WI38 (cell line): ENCODE data around the gene HCRT.

Source experiments
- H3K4me3 ChIP-seq: 2 replicates; pipeline ENCODE4 v1.5.1; 2011; ENCODE audit warnings: low read depth, mild to moderate bottlenecking, control low read depth, low read length
- CTCF ChIP-seq: IDR thresholded peaks from 2 replicates; pipeline ENCODE4 v1.5.1; 2012; ENCODE audit warnings: low read depth, mild to moderate bottlenecking, control low read depth, low read length

HCRT gene

GRCh38 chr17:42184713-42185620, at the start of gene HCRT:
Gene HCRT (minus strand): TSS chr17:42185452. CDS start chr17:42185365, 87 bp downstream.
- no peak for TF ChIP-seq CTCF
- H3K4me3 ChIP-seq, result peak within 1 kb of the TSS; percentile 21; the same call in 1 of the 2 replicates

GRCh38 chr17:42233994-42234393, 48.7 kb upstream of the HCRT start:
- TF ChIP-seq CTCF, result no peak

GRCh38 chr17:42233156-42233555, 47.9 kb upstream of the HCRT start:
- no peak overlapping the region for H3K4me3 ChIP-seq
- no peak for TF ChIP-seq CTCF

More at GRCh38 chr17:42233994-42234393, 48.7 kb upstream of the HCRT start:
- no peak overlapping the region for H3K4me3 ChIP-seq

GRCh38 chr17:42230225-42230624, 45.0 kb upstream of the HCRT start:
- H3K4me3 ChIP-seq, result no peak overlapping the region
- TF ChIP-seq CTCF, result no peak

GRCh38 chr17:42227849-42228700, 42.8 kb upstream of the HCRT start:
- no peak overlapping the region for H3K4me3 ChIP-seq
- no peak for TF ChIP-seq CTCF

GRCh38 chr17:42225646-42226045, 40.4 kb upstream of the HCRT start:
- no peak for TF ChIP-seq CTCF
- H3K4me3 ChIP-seq, result no peak overlapping the region
